ENCODE measurements around the gene SH3PXD2A. TPM values are rescaled to one million over a fixed set of nuclear protein-coding genes. Genes with fewer than 3 reads are reported as not detected.

The SH3PXD2A gene
- total and polyA plus RNA-seq, 7 donors, result 19.0 to 58.2 (median 24.5) TPM

- H3K4me1 ChIP-seq, result peaks cover 0 to 17% (median 16%) of the 10 kb centered on the region in 4 donors
- H3K4me3 ChIP-seq, result peak overlapping the region; percentile 22 to 49 (median 44)
- intact Hi-C loops (cut with DNase I), result loop anchor here (5.0 kb wide), 1 partner anchor 85 kb away; the partner anchor contains the start of gene SH3PXD2A
- H3K36me3 ChIP-seq, result no peaks in the 10 kb centered on the region
- DNase-seq, result peak; percentile 96
- no peaks in the 10 kb centered on the region for H3K27me3 ChIP-seq
- H3K9me3 ChIP-seq, result no peaks in the 10 kb centered on the region
- TF ChIP-seq POLR2AphosphoS5 (IDR thresholded peaks at IDR 0.05), result peak; percentile 51 to 73 (median 64)
- TF ChIP-seq POLR2A (IDR thresholded peaks at IDR 0.05), result no peak
- 1% methylated on average over 28 of the region's 28 CpGs for WGBS, 2 donors
- H3K27ac ChIP-seq, result peak overlapping the region; percentile 68 to 82 (median 76)
Measured at GRCh38 chr10:103772096-103772845, 83.1 kb downstream of the SH3PXD2A start.

- H3K4me3 ChIP-seq, result no peak overlapping the region
- H3K9me3 ChIP-seq, result no peaks in the 10 kb centered on the region
- no peaks in the 10 kb centered on the region for H3K27me3 ChIP-seq
- WGBS, 2 donors, result 97 to 98% methylated on average over 2 of the region's 2 CpGs
- H3K36me3 ChIP-seq, result no peaks in the 10 kb centered on the region
- H3K4me1 ChIP-seq, result peaks cover 0 to 24% (median 18%) of the 10 kb centered on the region in 4 donors
- intact Hi-C loops (cut with DNase I), result loop anchor here (5.0 kb wide), 1 partner anchor 87 kb away; the partner anchor contains the start of gene SH3PXD2A
- DNase-seq, result no peak
- TF ChIP-seq POLR2A (IDR thresholded peaks at IDR 0.05) (no peak), CTCF (IDR thresholded peaks at IDR 0.05) (no peak), POLR2AphosphoS5 (IDR thresholded peaks at IDR 0.05) (no peak), EP300 (IDR thresholded peaks at IDR 0.05) (no peak)
- no peak overlapping the region for H3K27ac ChIP-seq
Measured at GRCh38 chr10:103770139-103770538, 85.2 kb downstream of the SH3PXD2A start.

- H3K36me3 ChIP-seq, result no peaks in the 10 kb centered on the region
- H3K27ac ChIP-seq, result no peak overlapping the region
- 89 to 92% methylated on average over 10 of the region's 10 CpGs for WGBS, 2 donors
- no peak for DNase-seq
- intact Hi-C loops (cut with DNase I), result no loop called here
- no peak overlapping the region for H3K4me3 ChIP-seq
- TF ChIP-seq POLR2AphosphoS5 (IDR thresholded peaks at IDR 0.05) (no peak), POLR2A (IDR thresholded peaks at IDR 0.05) (no peak), EP300 (IDR thresholded peaks at IDR 0.05) (no peak), CTCF (IDR thresholded peaks at IDR 0.05) (no peak)
- H3K4me1 ChIP-seq, result peaks cover 0 to 28% (median 20%) of the 10 kb centered on the region in 4 donors
- no peaks in the 10 kb centered on the region for H3K9me3 ChIP-seq
- H3K27me3 ChIP-seq, result no peaks in the 10 kb centered on the region
Measured at GRCh38 chr10:103769176-103769575, 86.2 kb downstream of the SH3PXD2A start.

GRCh38 chr10:103768345-103768744, 87.0 kb downstream of the SH3PXD2A start:
- peaks cover 0 to 36% (median 22%) of the 10 kb centered on the region in 4 donors for H3K4me1 ChIP-seq
- no peak overlapping the region for H3K27ac ChIP-seq
- intact Hi-C loops (cut with DNase I), result no loop called here
- DNase-seq, result no peak
- TF ChIP-seq POLR2AphosphoS5 (IDR thresholded peaks at IDR 0.05) (no peak), EP300 (IDR thresholded peaks at IDR 0.05) (no peak), POLR2A (IDR thresholded peaks at IDR 0.05) (no peak), CTCF (IDR thresholded peaks at IDR 0.05) (no peak)
- H3K9me3 ChIP-seq, result no peaks in the 10 kb centered on the region
- H3K4me3 ChIP-seq, result no peak overlapping the region
- no peaks in the 10 kb centered on the region for H3K27me3 ChIP-seq
- H3K36me3 ChIP-seq, result no peaks in the 10 kb centered on the region
- WGBS, 2 donors, result 88 to 90% methylated on average over 11 of the region's 11 CpGs

- intact Hi-C loops (cut with DNase I), result no loop called here
Measured at GRCh38 chr10:103767756-103768155, 87.6 kb downstream of the SH3PXD2A start.

More at GRCh38 chr10:103767756-103768155, 87.6 kb downstream of the SH3PXD2A start:
- H3K4me3 ChIP-seq, result no peak overlapping the region
- WGBS, 2 donors, result 41 to 92% methylated on average over 1 of the region's 1 CpG
- DNase-seq, result no peak
- no peaks in the 10 kb centered on the region for H3K27me3 ChIP-seq
- H3K27ac ChIP-seq, result no peak overlapping the region
- TF ChIP-seq POLR2AphosphoS5 (IDR thresholded peaks at IDR 0.05) (no peak), CTCF (IDR thresholded peaks at IDR 0.05) (no peak), EP300 (IDR thresholded peaks at IDR 0.05) (no peak), POLR2A (IDR thresholded peaks at IDR 0.05) (no peak)
- no peaks in the 10 kb centered on the region for H3K36me3 ChIP-seq
- H3K9me3 ChIP-seq, result no peaks in the 10 kb centered on the region
- H3K4me1 ChIP-seq, result peaks cover 0 to 40% (median 23%) of the 10 kb centered on the region in 4 donors

All from sigmoid colon (tissue), 7 donors.